ENCODE data around the gene CATSPER3.
A peak's percentile ranks its signal among the peaks of the same experiment; 100 is the strongest.

CATSPER3 gene

GRCh38 chr5:135004376-135004775 lies 36.7 kb downstream of the CATSPER3 start:
- TF ChIP-seq, protein P1, sequence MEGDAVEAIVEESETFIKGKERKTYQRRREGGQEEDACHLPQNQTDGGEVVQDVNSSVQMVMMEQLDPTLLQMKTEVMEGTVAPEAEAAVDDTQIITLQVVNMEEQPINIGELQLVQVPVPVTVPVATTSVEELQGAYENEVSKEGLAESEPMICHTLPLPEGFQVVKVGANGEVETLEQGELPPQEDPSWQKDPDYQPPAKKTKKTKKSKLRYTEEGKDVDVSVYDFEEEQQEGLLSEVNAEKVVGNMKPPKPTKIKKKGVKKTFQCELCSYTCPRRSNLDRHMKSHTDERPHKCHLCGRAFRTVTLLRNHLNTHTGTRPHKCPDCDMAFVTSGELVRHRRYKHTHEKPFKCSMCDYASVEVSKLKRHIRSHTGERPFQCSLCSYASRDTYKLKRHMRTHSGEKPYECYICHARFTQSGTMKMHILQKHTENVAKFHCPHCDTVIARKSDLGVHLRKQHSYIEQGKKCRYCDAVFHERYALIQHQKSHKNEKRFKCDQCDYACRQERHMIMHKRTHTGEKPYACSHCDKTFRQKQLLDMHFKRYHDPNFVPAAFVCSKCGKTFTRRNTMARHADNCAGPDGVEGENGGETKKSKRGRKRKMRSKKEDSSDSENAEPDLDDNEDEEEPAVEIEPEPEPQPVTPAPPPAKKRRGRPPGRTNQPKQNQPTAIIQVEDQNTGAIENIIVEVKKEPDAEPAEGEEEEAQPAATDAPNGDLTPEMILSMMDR (IDR thresholded peaks at IDR 0.05) = no peak
- Histone ChIP-seq H3K4me3 (no peak overlapping the region), H3K27ac (no peak overlapping the region)
- DNase-seq (ENCODE audit: low spot score) = no peak

- DNase-seq (ENCODE audit: low spot score) = no peak
- TF ChIP-seq, protein P1 (IDR thresholded peaks at IDR 0.05) = no peak
- Histone ChIP-seq H3K27ac (no peak overlapping the region), H3K4me3 (no peak overlapping the region)
Measured at GRCh38 chr5:135005076-135005475, 37.4 kb downstream of the CATSPER3 start.

DNA sequence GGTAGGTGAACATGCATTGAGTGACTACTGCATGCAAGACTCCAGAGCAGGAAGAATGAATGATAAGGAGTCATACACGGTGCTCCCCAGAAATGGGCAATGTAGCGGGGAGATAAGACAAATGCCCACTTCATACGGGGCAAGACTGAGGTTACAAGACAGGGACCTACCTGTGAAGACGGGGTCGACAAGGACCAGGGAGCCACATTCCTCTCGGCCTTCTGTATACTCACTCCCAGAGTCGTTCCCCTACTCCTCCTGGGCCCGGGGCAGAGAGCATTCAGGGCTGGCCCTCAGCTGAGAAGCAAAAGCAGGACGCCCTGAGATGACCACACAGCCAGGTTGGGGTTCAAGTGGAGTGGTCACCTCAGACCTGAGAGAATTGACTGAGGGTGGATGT lies 39.6 kb downstream of the CATSPER3 start:
- Histone ChIP-seq H3K27ac (no peak overlapping the region), H3K4me3 (no peak overlapping the region)
- TF ChIP-seq, protein P1 (IDR thresholded peaks at IDR 0.05) = no peak
- peak; percentile 56 for DNase-seq (ENCODE audit: low spot score)

DNA sequence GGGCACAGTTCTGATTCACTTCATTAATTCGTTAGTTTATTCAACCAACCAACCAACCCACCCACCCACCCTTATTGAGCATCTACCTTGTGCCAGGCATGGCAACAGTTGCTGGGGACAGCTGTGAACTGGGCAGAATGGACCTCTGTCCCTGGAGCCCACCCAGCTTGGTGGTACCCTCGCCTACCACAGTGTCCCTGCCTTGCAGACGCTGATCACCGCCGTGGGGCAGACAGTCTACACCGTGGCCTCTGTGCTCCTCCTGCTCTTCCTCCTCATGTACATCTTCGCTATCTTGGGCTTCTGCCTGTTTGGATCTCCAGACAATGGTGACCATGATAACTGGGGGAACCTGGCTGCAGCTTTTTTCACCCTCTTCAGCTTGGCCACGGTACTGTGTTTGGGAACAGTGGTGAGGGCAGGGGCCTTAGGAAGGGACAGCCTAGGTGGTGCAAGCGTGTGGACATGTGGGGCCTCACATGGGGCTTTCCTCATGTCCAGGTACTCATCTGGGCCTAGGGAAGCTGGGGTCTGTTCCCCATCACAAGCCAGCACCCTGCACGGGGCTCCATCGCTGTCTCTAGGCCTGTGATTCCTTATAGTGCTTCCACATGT lies 40.1 kb downstream of the CATSPER3 start:
- DNase-seq (ENCODE audit: low spot score) = no peak
- TF ChIP-seq, protein P1 (IDR thresholded peaks at IDR 0.05) = no peak
- H3K27ac ChIP-seq = no peak overlapping the region
- H3K4me3 ChIP-seq = no peak overlapping the region

DNA sequence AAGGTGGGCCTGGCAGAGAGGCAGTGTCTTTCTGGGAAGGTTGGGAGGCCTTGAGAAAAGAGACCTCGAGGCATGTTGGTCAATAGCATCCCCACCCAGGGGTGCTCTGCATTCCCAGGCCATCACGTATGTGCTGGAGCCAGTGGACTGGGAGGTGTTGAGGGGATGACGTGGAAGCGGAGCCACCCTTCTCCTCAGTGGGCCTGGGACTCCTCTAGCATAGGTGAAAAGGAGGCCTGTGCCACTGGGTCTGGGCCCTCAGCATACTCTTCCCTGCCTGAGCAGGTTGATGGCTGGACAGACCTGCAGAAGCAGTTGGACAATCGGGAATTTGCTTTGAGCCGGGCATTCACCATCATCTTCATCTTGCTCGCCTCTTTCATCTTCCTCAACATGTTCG lies 40.8 kb downstream of the CATSPER3 start:
- DNase-seq (ENCODE audit: low spot score) = no peak
- Histone ChIP-seq H3K27ac (no peak overlapping the region), H3K4me3 (no peak overlapping the region)
- TF ChIP-seq, protein P1 (IDR thresholded peaks at IDR 0.05) = no peak

- Histone ChIP-seq H3K4me3 (no peak overlapping the region), H3K27ac (no peak overlapping the region)
- DNase-seq (ENCODE audit: low spot score) = peak; percentile 26
- TF ChIP-seq, protein P1 (IDR thresholded peaks at IDR 0.05) = no peak
Measured at GRCh38 chr5:135008981-135009735, 41.5 kb downstream of the CATSPER3 start.

Data from coronary artery (tissue), 2 donors.